ENCODE measurements around the gene CLDN12.

GRCh38 chr7:90459888-90460287 is 56.6 kb downstream of the CLDN12 start:
- TF ChIP-seq SUZ12 (IDR thresholded peaks at IDR 0.05) (no peak), BHLHE40 (IDR thresholded peaks at IDR 0.05; ENCODE audit: borderline replicate concordance) (no peak), FOXM1 (IDR thresholded peaks at IDR 0.05; ENCODE audit: borderline replicate concordance) (no peak), TARDBP (IDR thresholded peaks at IDR 0.05) (no peak), ELF4 (IDR thresholded peaks at IDR 0.05) (no peak), HDGF (IDR thresholded peaks at IDR 0.05; ENCODE audit: borderline replicate concordance) (no peak), L3MBTL2 (conservative IDR thresholded peaks at IDR 0.05) (no peak), CTBP1 (IDR thresholded peaks at IDR 0.05; ENCODE audit: borderline replicate concordance) (no peak), FOXK2 (IDR thresholded peaks at IDR 0.05) (no peak), PKNOX1 (IDR thresholded peaks at IDR 0.05) (no peak), LEF1 (IDR thresholded peaks at IDR 0.05; ENCODE audit: borderline replicate concordance) (no peak), ARNT (IDR thresholded peaks at IDR 0.05) (no peak)
